Amygdala (tissue), 56 donors: ENCODE results near the gene CLEC4G.
"Not testable (repeated sequence)": the region's sequence is repeated elsewhere in the genome, so short reads cannot be mapped to it uniquely, and the experiment has no call there.

Experiments
- DNase-seq, 56 donors: peaks; one replicate each; lab custom pipeline; 2025; lab: John Stamatoyannopoulos, UW

Gene CLEC4G

DNA sequence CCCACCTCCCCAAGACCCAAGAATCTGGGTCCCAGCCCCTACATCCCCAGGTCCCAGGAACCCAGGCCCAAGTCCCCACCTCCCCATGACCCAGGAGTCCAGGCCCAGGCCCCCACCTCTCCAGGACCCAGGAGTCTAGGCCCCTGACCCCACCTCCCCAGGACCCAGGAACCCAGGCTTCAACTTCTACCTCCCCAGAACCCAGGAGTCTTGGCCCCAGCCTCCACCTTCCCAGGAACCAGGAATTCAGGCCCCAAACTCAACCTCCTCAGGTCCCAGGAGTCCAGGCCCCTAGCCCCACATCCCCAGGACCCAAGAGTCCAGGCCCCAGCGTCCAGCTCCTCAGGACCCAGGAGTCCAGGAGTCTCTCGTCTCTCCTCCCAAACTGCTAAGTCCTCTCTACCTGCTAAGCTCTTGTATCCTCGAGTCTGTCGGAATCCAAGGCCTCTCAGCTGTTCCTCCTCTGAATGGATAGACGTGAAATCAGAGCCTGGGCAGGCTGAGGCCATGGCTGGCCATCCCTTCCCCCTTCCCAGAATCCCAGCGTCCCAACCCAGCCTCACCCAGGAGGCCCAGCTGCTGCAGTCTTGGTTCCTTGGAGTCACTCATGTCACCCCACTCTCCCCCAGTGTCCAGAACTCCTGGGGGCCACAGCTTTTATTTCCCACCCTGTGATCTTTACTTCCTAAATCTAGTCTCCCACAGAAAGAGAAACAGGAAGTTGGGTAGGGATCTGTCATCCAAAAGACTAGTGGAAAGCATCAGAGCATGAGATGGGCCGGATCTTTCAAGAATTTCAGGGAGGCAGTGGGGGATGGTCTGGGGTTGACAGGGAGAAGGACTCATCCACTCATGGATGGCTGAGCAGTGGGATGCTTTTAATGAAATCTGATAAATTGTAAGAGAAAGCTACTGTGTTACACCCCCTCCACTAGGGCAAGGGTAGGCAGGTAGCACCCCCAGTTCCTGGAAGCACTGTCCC is 15.3 kb upstream of the CLEC4G start, which contains the start of gene CD209:
CD209 (minus strand) TSS at position 632 of the 982 bp plus-strand sequence; CDS start at position 609, 23 bp downstream.
- DNase-seq: no peak

DNA sequence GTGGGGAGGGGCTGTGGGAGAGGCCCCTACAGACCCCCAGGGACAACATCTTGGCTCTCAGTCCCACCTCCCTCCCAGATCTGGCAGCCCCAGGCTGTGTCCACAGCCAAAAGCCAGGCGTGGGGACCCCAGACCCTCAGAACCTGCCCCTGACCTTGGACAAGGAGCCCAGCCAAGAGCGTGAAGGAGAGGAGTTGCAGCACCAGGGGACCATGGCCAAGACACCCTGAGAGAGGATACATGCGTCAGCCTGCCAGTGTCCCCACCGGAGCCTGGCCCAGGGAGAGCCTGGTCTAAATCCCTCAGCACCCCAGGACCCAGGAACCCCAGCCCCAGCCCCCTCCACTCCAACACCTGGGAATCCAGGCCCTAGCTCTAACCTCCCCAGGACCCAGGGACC is 14.4 kb upstream of the CLEC4G start:
- not testable (repeated sequence) for DNase-seq

DNA sequence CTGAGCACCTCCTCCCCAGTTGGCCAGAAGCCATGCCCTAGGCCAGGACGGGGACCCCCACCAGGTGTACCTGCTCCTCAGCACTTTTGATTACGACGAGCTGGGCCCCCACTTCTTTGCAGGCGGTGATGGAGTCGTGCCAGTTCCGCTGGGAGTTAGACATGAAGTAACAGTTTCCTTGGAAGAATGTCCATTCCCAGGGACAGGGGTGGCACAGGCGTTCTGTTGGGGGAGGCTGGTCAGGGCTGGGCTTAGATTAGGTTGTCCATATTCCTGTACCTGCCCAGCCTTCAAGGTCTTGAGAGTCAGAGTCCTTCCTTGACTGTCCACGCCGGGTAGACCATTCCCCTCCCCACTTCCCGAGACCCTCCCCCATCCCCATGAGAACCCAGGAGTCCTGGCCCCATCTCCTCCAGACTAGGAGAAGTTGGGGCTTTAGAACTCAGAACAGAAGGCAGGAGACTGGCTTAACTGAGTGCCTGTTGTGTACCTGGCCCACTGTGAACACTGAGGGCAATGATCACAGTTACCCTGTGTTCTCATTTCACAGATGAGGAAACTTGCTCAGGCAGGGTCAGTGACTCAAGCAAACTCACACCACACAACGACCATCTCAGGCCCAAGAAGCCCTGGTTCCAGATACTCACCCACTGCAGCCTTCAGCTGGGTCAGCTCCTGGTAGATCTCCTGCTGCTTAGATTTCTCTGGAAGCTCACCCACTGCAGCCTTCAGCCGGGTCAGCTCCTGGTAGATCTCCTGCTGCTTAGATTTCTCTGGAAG is 13.2 kb upstream of the CLEC4G start:
- no peak for DNase-seq

DNA sequence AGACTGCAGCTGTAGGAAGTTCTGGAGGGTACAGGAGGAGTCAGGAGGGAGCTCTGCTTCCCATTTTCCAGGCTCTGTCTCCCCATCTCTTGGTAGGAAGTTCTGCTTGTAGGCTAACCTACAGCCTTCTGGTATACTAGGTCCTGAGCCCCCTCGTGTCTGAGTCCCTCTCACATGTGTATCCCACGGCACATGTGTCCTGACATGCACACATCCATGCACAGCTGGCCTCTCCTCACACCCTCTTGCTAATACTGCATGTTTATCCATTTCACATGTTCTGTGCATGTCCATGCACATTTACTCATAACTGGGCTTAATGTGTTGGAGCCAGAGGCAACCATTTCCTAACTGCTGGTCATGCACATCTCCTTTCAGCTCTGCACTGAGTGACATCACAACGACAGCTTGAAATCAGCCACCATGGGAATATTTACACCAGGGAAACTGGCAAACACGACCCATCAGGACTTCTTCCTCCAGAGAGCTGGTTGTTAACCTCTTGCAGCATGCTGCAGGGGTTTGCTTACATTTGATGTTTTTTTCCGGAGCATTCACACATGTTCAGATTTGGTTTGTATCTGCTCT is 12.4 kb upstream of the CLEC4G start:
- DNase-seq: no peak

DNA sequence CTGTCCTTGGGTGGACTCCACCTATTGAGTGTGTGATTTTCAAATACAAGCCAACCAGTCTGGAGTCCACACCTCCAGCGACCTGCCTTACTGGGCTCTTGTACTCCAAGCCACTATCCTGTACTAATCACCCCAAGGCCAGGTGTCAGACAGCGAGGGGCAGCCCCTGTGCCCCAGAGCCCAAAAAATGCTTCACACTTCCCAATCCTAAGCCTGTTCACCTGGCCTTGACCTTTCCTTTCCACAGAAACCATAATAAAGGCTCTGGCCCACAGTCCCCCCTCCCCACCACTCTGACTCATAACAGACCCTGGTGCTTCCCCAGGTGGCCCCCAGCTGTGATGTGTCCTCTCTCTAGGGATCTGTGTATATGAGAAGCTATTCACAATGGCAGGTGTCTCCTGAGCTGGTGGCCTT is 11.5 kb upstream of the CLEC4G start:
- DNase-seq: no peak

DNA sequence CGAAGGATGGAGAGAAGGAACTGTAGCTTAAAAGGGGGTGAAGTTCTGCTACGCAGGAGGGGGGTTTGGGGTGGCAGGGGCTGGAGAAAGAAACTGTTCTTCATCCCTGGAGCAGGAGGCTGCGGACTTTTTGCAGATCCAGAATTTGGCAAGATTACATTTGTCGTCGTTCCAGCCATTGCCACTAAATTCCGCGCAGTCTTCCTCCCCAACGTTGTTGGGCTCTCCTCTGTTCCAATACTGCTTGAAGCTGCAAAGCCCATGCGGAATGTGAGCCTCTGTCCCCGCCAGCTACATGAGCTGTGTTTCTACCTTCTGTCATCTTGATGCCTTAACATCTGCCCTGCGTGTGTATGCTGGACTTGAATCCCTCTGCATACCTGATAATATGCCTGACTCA is 11.1 kb upstream of the CLEC4G start:
- no peak for DNase-seq

DNA sequence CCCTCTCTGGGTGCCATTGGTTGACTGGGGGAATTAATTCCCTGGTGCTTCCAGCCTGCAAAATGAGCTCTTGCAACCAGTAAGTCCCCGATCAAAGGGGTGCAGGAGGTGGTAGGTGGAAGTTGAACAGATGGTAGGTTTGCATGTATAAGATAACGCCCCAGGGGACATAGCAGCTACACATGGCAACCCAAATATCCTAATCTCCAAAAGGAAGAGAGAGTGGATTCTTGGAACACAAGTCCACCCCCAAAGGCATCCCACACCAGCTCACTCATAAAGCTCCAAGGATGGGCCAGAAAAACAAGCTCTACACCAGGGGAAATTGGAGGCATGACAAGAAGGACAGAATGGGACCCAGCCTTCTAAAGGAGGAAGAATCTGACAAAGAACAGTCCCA is 10.7 kb upstream of the CLEC4G start:
- no peak for DNase-seq

DNA sequence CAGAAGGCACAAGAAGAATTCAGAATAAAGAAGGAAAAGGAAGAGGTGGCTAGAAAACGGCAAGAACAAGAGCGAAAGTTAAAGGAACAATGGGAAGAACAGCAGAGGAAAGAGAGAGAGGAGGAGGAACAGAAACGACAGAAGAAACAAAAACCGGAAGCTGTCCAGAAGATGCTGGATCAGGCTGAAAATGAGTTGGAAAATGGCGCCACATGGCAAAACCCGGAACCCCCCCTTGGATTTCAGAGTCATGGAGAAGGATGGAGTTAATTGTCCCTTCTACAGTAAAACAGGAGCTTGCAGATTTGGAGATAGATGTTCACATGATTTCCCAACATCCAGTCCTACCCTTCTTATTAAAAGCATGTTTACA is 8.8 kb upstream of the CLEC4G start:
- DNase-seq: no peak

DNA sequence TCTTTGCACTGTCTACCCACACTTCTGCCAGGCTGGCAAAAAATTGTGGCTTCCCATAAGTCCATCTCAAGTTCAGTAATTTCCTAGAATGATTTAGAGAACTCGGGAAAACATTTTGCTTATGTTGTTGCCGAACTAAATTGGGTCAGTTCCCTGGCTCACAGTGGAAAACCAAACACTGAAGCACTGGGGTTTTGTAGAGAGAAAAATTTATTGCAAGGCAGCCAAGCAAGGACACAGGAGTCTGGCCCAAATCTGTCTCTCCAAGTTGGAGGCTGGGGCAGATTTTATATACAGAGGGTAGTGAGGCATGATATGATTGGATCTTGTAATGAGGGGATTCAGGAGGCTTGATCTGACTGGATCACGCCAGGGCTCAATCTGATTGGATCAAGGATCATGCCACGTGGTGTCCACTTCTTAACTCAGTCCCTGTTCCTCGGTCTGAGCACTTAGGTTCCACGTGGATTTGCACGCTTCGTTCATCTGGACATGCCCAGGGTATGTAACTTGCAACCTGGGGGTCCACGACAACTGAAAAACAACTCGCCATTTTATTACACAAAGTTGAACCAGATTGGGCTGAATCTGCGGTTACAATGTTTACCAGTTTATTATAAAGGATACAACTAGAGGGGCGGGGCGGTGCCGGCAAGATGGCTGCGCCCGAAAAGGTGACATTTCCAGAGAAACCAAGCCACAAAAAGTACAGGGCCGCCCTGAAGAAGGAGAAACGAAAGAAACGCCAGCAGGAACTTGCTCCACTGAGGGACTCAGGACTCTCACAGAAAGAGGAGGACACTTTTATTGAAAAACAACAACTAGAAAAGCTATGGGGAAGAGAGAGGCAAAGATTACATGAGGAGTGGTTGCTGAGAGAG is 8.1 kb upstream of the CLEC4G start:
- peak in 1 of 56 donors; percentile 13 for DNase-seq

DNA sequence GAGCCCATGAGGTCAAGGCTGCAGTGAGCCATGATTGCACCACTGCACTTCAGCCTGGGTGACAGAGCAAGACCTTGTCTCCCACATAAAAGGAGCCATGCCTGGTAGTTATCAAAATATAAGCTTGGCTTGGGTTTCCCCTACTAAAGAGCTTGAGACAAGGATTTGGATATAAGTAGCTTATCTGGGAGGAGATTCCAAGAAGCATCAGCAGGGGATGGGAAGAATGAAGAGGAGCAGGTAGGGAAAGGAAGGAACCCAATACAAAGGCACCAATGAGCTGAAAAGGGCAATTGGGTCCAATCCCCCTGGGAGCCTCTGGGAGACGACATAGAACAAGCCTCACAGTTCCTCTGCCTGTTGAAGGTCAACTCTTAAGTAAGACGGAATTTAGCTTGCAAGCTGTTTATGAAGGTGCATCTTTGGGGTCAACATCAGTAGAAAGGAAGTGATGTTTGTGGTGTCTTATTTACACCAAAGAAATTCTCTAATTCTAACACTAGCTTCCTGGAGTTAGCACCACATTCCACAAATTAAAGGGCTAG is 7.4 kb upstream of the CLEC4G start:
- no peak for DNase-seq

DNA sequence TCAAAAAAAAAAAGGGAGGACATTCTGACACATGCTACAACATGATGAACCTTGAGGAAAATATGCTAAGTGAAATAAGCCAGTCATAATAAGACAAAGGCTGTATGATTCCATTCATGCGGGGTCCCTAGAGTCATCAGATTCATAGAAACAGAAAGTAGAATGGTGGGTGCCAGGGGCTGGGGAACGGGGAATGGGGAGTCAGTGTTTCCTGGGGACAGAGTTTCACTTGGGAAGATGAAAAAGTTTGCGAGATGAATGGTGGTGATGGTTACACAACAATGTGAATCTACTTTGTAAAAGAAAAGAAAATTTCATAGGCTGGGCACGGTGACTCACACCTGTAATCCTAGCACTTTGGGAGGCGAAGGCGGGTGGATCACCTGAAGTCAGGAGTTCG is 6.1 kb upstream of the CLEC4G start:
- DNase-seq: no peak

DNA sequence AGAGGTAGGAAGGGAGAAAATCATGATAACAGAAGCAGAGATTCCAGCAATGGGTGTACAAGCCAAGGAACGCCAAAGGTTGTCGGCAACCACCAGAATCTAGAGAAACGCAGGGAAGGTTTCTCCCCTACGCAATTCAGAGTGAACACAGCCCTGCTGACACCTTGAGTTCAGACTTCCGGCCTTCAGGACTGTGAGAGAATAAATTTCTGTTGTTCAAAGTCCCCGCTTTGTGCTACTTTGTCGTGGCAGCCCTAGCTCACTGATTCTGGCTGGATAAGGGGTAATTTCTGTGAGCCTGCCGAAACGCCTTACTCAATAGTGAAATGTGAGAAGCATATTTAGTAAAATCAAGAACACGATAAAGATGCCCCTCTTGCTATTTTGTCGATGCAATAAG is 5.3 kb upstream of the CLEC4G start:
- no peak for DNase-seq

DNA sequence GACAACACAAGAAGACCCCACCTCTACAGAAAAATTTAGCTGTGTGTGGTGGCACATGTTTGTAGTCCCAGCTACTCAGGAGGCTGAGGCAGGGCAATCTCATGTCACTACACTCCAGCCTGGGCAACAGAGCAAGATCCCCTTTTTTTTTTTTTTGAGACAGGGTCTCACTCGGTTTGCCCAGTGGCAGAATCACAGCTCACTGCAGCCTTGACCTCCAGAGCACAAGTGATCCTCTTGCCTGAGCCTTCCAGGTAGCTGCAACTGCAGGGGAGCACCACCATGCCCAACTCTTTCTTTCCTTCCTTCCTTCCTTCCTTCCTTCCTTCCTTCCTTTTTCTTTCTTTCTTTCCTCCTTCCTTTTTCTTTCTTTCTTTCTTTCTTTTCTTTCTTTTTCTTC is 4.2 kb upstream of the CLEC4G start:
- no peak for DNase-seq

DNA sequence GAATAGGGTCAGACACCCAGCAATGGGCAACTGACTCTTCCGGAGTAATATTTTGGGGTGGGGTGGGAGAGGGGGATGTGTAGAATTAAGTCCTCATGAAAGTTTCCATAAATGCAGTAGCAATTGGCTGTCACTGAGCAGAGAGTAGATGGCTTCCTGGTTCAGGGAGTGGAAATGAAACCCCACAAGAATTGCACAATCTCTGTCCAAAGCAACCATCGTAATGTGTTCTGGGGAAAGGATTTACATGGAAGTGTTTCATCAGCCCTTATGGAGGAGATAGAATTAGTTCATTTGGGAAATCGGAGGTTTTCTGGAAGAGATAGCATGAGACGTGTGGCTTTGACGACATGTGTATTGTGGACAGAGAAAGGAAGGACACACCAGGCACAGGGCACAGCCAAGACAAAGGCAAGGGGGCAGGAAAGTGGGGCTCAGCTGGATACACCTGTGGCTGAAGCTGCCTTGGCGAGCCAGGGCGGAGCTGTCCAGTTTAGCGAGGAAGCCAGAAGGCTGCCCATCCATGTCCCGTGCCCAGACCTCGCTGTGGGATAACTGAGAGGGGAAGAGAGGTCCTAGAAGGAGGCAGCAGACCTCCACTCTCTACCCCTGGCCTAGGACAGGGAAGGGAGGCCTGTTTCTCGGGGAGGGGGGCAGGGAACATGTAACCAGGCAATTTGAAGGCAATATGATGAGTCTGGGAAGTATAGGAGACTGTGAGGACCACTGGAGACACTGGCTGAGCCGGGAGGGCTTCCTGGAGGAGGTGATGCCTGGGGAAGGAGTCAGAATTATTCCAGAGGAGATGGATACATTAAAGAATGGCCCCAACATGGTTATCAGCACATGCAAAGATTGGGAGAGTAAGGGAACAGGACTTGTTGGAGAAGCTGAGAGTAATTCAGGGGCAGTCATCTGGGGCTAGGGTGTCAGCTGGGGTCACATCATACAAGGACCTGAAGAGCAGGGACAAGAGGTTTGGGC is 2.6 kb upstream of the CLEC4G start:
- no peak for DNase-seq

DNA sequence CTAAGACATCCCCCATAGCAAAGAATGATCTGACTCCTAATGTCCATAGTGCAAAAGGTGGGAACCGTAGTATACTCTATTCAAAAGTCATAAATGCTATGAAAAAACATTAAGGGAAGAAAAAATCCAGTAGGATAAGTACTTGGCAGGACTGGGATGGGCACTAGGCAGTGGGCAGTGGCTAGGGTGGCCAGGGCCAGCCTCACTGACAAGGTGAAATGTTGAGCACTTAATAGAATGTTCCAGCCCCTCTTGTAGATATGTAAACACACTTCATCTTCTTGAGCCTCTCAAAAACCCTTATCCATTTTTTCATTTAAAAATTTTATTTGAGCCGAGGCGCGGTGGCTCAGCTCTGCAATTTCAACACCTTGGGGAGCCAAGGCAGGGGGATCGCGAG is 1.5 kb upstream of the CLEC4G start:
- DNase-seq: no peak

DNA sequence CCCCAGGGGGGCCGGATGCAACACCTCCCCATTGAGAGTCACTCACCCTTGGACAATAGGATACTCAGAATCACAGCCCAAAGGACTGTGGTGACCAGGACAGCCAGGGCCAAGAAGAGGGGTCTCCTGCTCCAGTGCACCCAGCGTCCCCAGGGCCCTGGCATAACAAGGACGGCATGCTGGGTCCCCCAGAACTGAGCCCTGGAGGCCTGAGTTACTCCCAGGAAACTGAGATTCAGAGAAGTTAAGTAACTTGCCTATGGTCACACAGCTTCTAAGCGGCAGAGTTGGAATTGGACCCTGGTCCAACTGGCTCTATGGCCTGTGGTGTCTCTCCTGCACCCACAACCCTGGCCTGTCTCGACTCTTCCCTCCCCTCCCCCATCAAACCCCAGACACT is 295 bp downstream of the CLEC4G start:
- no peak for DNase-seq

DNA sequence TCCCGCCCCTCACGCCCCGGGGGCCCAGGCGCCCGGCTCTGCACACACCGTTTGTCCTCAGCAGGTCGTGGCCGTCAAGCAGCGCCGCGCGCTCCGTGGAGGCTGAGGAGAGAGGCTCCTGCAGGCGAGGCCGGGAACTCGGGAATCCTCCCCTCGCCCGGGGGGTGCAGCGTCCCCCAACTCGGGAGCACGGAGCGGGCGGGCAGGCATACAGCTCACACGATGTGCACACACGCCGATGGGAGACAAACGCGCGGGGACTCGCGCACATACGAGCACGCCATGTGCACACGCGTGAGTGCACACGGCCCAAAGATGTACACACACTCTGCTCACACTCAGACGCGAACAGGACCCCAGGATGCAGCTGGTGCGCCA is 703 bp downstream of the CLEC4G start:
- DNase-seq: no peak
